AG09319 (cell line): ENCODE data around the gene YAP1.
A peak's percentile ranks its signal among the peaks of the same experiment; 100 is the strongest.

ENCODE experiments used
- DNase-seq: peaks from one replicate; pipeline ENCODE4 v3.0.0-alpha.2; 2010; ENCODE audit warnings: low read depth; ENCODE audit errors: extremely low read depth
- CTCF ChIP-seq: IDR thresholded peaks from 2 replicates; pipeline ENCODE4 v1.5.1; 2011; ENCODE audit warnings: low read depth, mild to moderate bottlenecking, inconsistent platforms, low read length, moderate library complexity

Gene YAP1

GRCh38 chr11:102109896-102110760, at the start of gene YAP1:
Gene YAP1, plus strand, starts transcription at chr11:102110447. Its CDS starts 402 bp downstream, at chr11:102110849.
- TF ChIP-seq CTCF, result no peak
- peak; percentile 85 for DNase-seq

GRCh38 chr11:102061276-102061675, 49.0 kb upstream of the YAP1 start:
- peak; percentile 3; the same call in 1 of the 2 replicates for TF ChIP-seq CTCF
- DNase-seq, result no peak

- no peak for TF ChIP-seq CTCF
- DNase-seq, result no peak
These were observed 48.1 kb upstream of the YAP1 start for GRCh38 chr11:102062106-102062505.

GRCh38 chr11:102064316-102064715, 45.9 kb upstream of the YAP1 start:
- no peak for DNase-seq
- no peak for TF ChIP-seq CTCF

- no peak for TF ChIP-seq CTCF
- no peak for DNase-seq
These were observed 39.5 kb upstream of the YAP1 start for GRCh38 chr11:102070766-102071165.

- no peak for TF ChIP-seq CTCF
- no peak for DNase-seq
These were observed 38.5 kb upstream of the YAP1 start for GRCh38 chr11:102071497-102072472.

GRCh38 chr11:102073253-102073652, 37.0 kb upstream of the YAP1 start:
- DNase-seq, result no peak
- TF ChIP-seq CTCF, result no peak
